H1 (cell line): ENCODE results near the gene ADAMTS6. TPM values are rescaled to one million over a fixed set of nuclear protein-coding genes. Genes with fewer than 3 reads are reported as not detected.

Source experiments
- CTCF ChIA-PET: fragments of 300-600 bp; sonication (Branson Sonifier 250); formaldehyde crosslinking; loops from one replicate; lab custom pipeline; 2021; ENCODE audit not compliant: partially characterized antibody; lab: Charles Lee
- POLR2A ChIA-PET: fragments of 300-600 bp; sonication (Branson Sonifier 250); formaldehyde crosslinking; loops from one replicate; lab custom pipeline; 2021; ENCODE audit warnings: inconsistent platforms; ENCODE audit not compliant: partially characterized antibody; lab: Charles Lee
- DNase-seq, 2 experiments: peaks; one replicate each; pipeline versions ENCODE4 v3.0.0 to v3.0.0-alpha.2; 2010 to 2022; ENCODE audit warnings: low spot score in 2 of 2, low read depth in 1 of 2, mixed read lengths in 1 of 2
- FAIRE-seq: peaks from 2 replicates; lab custom pipeline; 2011; peaks lifted over from hg19 to GRCh38; lab: Jason Lieb, UNC
- H2AFZ ChIP-seq: 2 replicates; pipeline ENCODE4 v1.8.1; 2012; ENCODE audit warnings: low read length, inconsistent platforms
- H2AK5ac ChIP-seq: 2 replicates; pipeline ENCODE4 v1.6.1; 2013; ENCODE audit warnings: low read depth, low read length
- H2BK120ac ChIP-seq: replicated peaks from 2 replicates; pipeline ENCODE3; 2013; ENCODE audit warnings: low read depth, low read length, inconsistent platforms
- H2BK12ac ChIP-seq: 2 replicates; pipeline ENCODE4 v1.6.1; 2013; ENCODE audit warnings: low read depth, low read length
- H2BK15ac ChIP-seq: 2 replicates; pipeline ENCODE4 v1.6.1; 2013; ENCODE audit warnings: low read length
- H2BK20ac ChIP-seq: 2 replicates; pipeline ENCODE4 v1.6.1; 2013; ENCODE audit warnings: low read length
- H2BK5ac ChIP-seq: 2 replicates; pipeline ENCODE4 v1.6.1; 2013; ENCODE audit warnings: low read depth, low read length
- H3K14ac ChIP-seq: 2 replicates; pipeline ENCODE4 v1.6.1; 2013; ENCODE audit warnings: inconsistent platforms; ENCODE audit not compliant: insufficient read length
- H3K18ac ChIP-seq: 2 replicates; pipeline ENCODE4 v1.6.1; 2013; ENCODE audit warnings: low read length; ENCODE audit errors: extremely low read depth
- H3K23ac ChIP-seq: 2 replicates; pipeline ENCODE4 v1.6.1; 2013; ENCODE audit warnings: inconsistent platforms; ENCODE audit not compliant: insufficient read length
- H3K23me2 ChIP-seq: 2 replicates; pipeline ENCODE4 v1.6.1; 2013; ENCODE audit warnings: low read depth, low read length
- H3K27ac ChIP-seq: 2 replicates; pipeline ENCODE4 v1.6.1; 2011; ENCODE audit warnings: low read depth, low read length, inconsistent platforms
- H3K27me3 ChIP-seq, 4 experiments: replicated peaks in 1 of 4; 1 replicate in 1 of 4; 2 replicates in 3 of 4; pipeline versions ENCODE4 v1.6.1 to v1.8.1; 2011 to 2013; ENCODE audit warnings: low read length in 3 of 4, mild to moderate bottlenecking in 3 of 4, inconsistent platforms in 2 of 4, mixed read lengths in 2 of 4, moderate library complexity in 1 of 4; ENCODE audit not compliant: control insufficient read depth in 3 of 4, insufficient read depth in 3 of 4; ENCODE audit errors: extremely low read depth in 1 of 4
- H3K36me3 ChIP-seq, 4 experiments: 2 replicates each; pipeline versions ENCODE4 v1.6.1 to v1.8.1; 2011 to 2013; ENCODE audit warnings: mild to moderate bottlenecking in 4 of 4, low read length in 3 of 4, moderate library complexity in 2 of 4, control low read depth in 1 of 4, inconsistent platforms in 1 of 4; ENCODE audit not compliant: insufficient read depth in 4 of 4, control insufficient read depth in 2 of 4
- H3K4ac ChIP-seq: replicated peaks from 2 replicates; pipeline ENCODE3; 2013; ENCODE audit warnings: low read length, low read depth, mixed read lengths, inconsistent platforms; ENCODE audit not compliant: insufficient read length
- H3K4me1 ChIP-seq, 4 experiments: replicated peaks in 1 of 4; 1 replicate in 1 of 4; 2 replicates in 3 of 4; pipeline versions ENCODE4 v1.6.1 to v1.8.1; 2011 to 2013; ENCODE audit warnings: low read length in 3 of 4, inconsistent platforms in 2 of 4, mixed read lengths in 1 of 4; ENCODE audit not compliant: insufficient read depth in 4 of 4, control insufficient read depth in 3 of 4
- H3K4me2 ChIP-seq, 2 experiments: 2 replicates each; pipeline versions ENCODE4 v1.6.1 to v1.8.1; 2011 to 2013; ENCODE audit warnings: low read depth in 2 of 2, low read length in 2 of 2, control low read depth in 1 of 2, inconsistent platforms in 1 of 2, mild to moderate bottlenecking in 1 of 2; ENCODE audit not compliant: insufficient read depth in 1 of 2
- H3K4me3 ChIP-seq, 4 experiments: fragments of 200-600, 300-600 bp in 1 of 4; sonication (generic), shearing (Covaris generic), sonication (Bioruptor Twin) in 1 of 4; 2 replicates each; pipeline versions ENCODE4 v1.5.1 to v1.8.1; 2011 to 2016; ENCODE audit warnings: low read length in 4 of 4, low read depth in 3 of 4, control low read depth in 2 of 4, inconsistent platforms in 2 of 4, mild to moderate bottlenecking in 2 of 4, mixed read lengths in 1 of 4, moderate library complexity in 1 of 4; ENCODE audit not compliant: insufficient read depth in 2 of 4; ENCODE audit errors: extremely low read depth in 1 of 4
- H3K56ac ChIP-seq: replicated peaks from 2 replicates; pipeline ENCODE3; 2013; ENCODE audit warnings: low read depth, mild to moderate bottlenecking, mixed read lengths, low read length, inconsistent platforms; ENCODE audit not compliant: insufficient read length
- H3K79me1 ChIP-seq: 2 replicates; pipeline ENCODE4 v1.6.1; 2013; ENCODE audit warnings: low read depth, low read length, control low read depth
- H3K79me2 ChIP-seq, 2 experiments: 2 replicates each; pipeline versions ENCODE4 v1.6.1 to v1.8.1; 2012 to 2013; ENCODE audit warnings: low read length in 2 of 2, mild to moderate bottlenecking in 2 of 2, inconsistent platforms in 1 of 2; ENCODE audit not compliant: insufficient read depth in 2 of 2, control insufficient read depth in 1 of 2
- H3K9ac ChIP-seq, 4 experiments: replicated peaks in 1 of 4; 1 replicate in 1 of 4; 2 replicates in 3 of 4; pipeline versions ENCODE4 v1.6.1 to v1.8.1; 2011 to 2013; ENCODE audit warnings: low read depth in 3 of 4, low read length in 3 of 4, control low read depth in 2 of 4, mild to moderate bottlenecking in 2 of 4, moderate library complexity in 2 of 4, inconsistent platforms in 1 of 4; ENCODE audit errors: extremely low read depth in 1 of 4
- H3K9me3 ChIP-seq, 2 experiments: 2 replicates each; pipeline versions ENCODE4 v1.6.1 to v1.8.1; 2012 to 2013; ENCODE audit warnings: mild to moderate bottlenecking in 2 of 2, moderate library complexity in 2 of 2, control low read depth in 1 of 2, inconsistent platforms in 1 of 2, low read depth in 1 of 2, low read length in 1 of 2, mixed read lengths in 1 of 2; ENCODE audit not compliant: insufficient read depth in 2 of 2
- H4K20me1 ChIP-seq, 2 experiments: replicated peaks in 1 of 2; 2 replicates each; pipeline versions ENCODE3 to v1.8.1; 2011 to 2013; ENCODE audit warnings: inconsistent platforms in 2 of 2, low read length in 2 of 2, mild to moderate bottlenecking in 1 of 2; ENCODE audit not compliant: insufficient read depth in 2 of 2, control insufficient read depth in 1 of 2
- H4K5ac ChIP-seq: 2 replicates; pipeline ENCODE4 v1.6.1; 2013; ENCODE audit warnings: low read length, low read depth, mixed read lengths, inconsistent platforms; ENCODE audit not compliant: insufficient read length
- H4K8ac ChIP-seq: 2 replicates; pipeline ENCODE4 v1.8.0; 2013; ENCODE audit warnings: mild to moderate bottlenecking, moderate library complexity, low read length, inconsistent platforms; ENCODE audit not compliant: insufficient read depth; ENCODE audit errors: extremely low read depth
- H4K91ac ChIP-seq: replicated peaks from 2 replicates; pipeline ENCODE3; 2013; ENCODE audit warnings: low read length, mixed read lengths, inconsistent platforms; ENCODE audit not compliant: insufficient read length
- BACH1 ChIP-seq: IDR thresholded peaks from 2 replicates; pipeline ENCODE4 v1.6.1; 2012; ENCODE audit warnings: low read length, improper control_type of control experiment
- BRCA1 ChIP-seq: IDR thresholded peaks from 2 replicates; pipeline ENCODE4 v1.6.1; 2012; ENCODE audit warnings: low read depth, low read length, improper control_type of control experiment
- CBX5 ChIP-seq: fragments of 300-800, 300-1000 bp; sonication (generic); IDR thresholded peaks from 2 replicates; pipeline ENCODE4 v1.7.1; 2016; ENCODE audit warnings: antibody characterized with exemption, low read length, low read depth
- CBX8 ChIP-seq: fragments of 300-800, 300-1000 bp; sonication (generic); IDR thresholded peaks from 2 replicates; pipeline ENCODE4 v1.7.1; 2016; ENCODE audit warnings: low read depth, low read length, borderline replicate concordance
- CHD1 ChIP-seq: IDR thresholded peaks from 2 replicates; pipeline ENCODE4 v1.6.1; 2012; ENCODE audit warnings: low read depth, low read length, improper control_type of control experiment
- CHD2 ChIP-seq: IDR thresholded peaks from 2 replicates; pipeline ENCODE4 v1.6.1; 2012; ENCODE audit warnings: low read length, improper control_type of control experiment
- EGR1 ChIP-seq: IDR thresholded peaks from 2 replicates; pipeline ENCODE4 v1.6.1; 2011; ENCODE audit warnings: low read depth, low read length, borderline replicate concordance
- KDM5A ChIP-seq: fragments of 200-600 bp; IDR thresholded peaks from 2 replicates; pipeline ENCODE4 v1.7.1; 2012; ENCODE audit warnings: mild to moderate bottlenecking, low read length, inconsistent platforms, mixed read lengths
- SIN3A ChIP-seq, 2 experiments: IDR thresholded peaks in 1 of 2; conservative IDR thresholded peaks in 1 of 2; 2 replicates each; pipeline ENCODE4 v1.6.1; 2011 to 2012; ENCODE audit warnings: low read length in 2 of 2, improper control_type of control experiment in 1 of 2, low read depth in 1 of 2, mild to moderate bottlenecking in 1 of 2
- SIRT6 ChIP-seq: IDR thresholded peaks from one replicate; pipeline ENCODE4 v1.7.1; 2012; ENCODE audit warnings: low read length, inconsistent platforms
- SP1 ChIP-seq: IDR thresholded peaks from 2 replicates; pipeline ENCODE4 v1.6.1; 2011; ENCODE audit warnings: low read depth, low read length
- SUZ12 ChIP-seq: fragments of 200-600 bp; sonication (generic); IDR thresholded peaks from 2 replicates; pipeline ENCODE4 v1.6.1; 2012; ENCODE audit warnings: mild to moderate bottlenecking, inconsistent platforms, low read length, moderate library complexity, mixed read lengths
- YY1 ChIP-seq: IDR thresholded peaks from 2 replicates; pipeline ENCODE4 v1.6.1; 2011; ENCODE audit warnings: low read depth, mild to moderate bottlenecking, low read length
- WGBS, 2 experiments: shearing (Covaris generic) in 1 of 2; methylation state at CpG; one replicate each; pipeline versions ENCODE4 v1.1.6 to v1.1.7; 2013 to 2015; ENCODE audit warnings: low lambda C conversion rate in 2 of 2, mixed read lengths in 2 of 2, inconsistent platforms in 1 of 2, low coverage in 1 of 2, missing lambda C conversion rate in 1 of 2; ENCODE audit not compliant: insufficient replicate concordance in 2 of 2, insufficient coverage in 1 of 2, insufficient read length in 1 of 2; ENCODE audit errors: extremely low coverage in 1 of 2, missing lambda C conversion rate in 1 of 2; 5-methylcytosine and 5-hydroxymethylcytosine counted together
- polyA plus RNA-seq, 7 experiments: library from polyadenylated mRNA; depleted of rRNA in 3 of 7; stranded (reverse) in 5 of 7; unstranded in 2 of 7; fragments of >200 nt in 5 of 7; fragments of 200-250 nt in 2 of 7; gene quantifications; 1 replicate in 5 of 7; 2 replicates in 1 of 7; 4 replicates in 1 of 7; pipeline versions ENCODE4 v1.2.1 to v1.2.3, GENCODE V29; 2011 to 2013; ENCODE audit warnings: missing spikeins in 2 of 7, mixed read lengths in 2 of 7
- total RNA-seq: library from RNA; stranded (reverse); fragmentation: NEBNext Ultra II Directional; extraction: Animal tissue kit (Norgen Biotek cat#: 25700); gene quantifications from 2 replicates; pipeline ENCODE4 v1.2.1, GENCODE V29; 2021

Gene ADAMTS6
- total and polyA plus RNA-seq, 2 of the 8 experiments (the other 6 are each of a cell fraction or from before 2014, with no cell fraction given): 0.74 to 2.4 TPM

GRCh38 chr5:65479527-65479926 lies 2.2 kb downstream of the ADAMTS6 start:
- peak overlapping the region in 1 of 2 experiments; percentile 81; a peak in 3 of 4 replicates for H3K4me2 ChIP-seq
- TF ChIP-seq SIRT6: no peak
- no peak for TF ChIP-seq CHD1
- TF ChIP-seq BACH1: no peak
- TF ChIP-seq KDM5A: no peak
- TF ChIP-seq YY1: no peak
- no peak for TF ChIP-seq BRCA1
- no peak for TF ChIP-seq EGR1
- TF ChIP-seq SUZ12: no peak
- no peak for TF ChIP-seq CBX5
- TF ChIP-seq SIN3A (conservative IDR thresholded peaks at IDR 0.05 in 1 of 2, IDR thresholded peaks at IDR 0.05 in 1 of 2; ENCODE audit: low read depth in 1 of 2, low read length in 2 of 2): no peak
- no peak for TF ChIP-seq CHD2
- no peak for TF ChIP-seq SP1
- no peak for TF ChIP-seq CBX8
- TF ChIP-seq, all 59 proteins: peak for 0
- H2BK12ac ChIP-seq: no peak overlapping the region
- no peak overlapping the region for H3K56ac ChIP-seq
- H3K4ac ChIP-seq: no peak overlapping the region
- ChIA-PET POLR2A (no interaction called here), CTCF (interaction anchor here (0.6 kb wide), 1 partner anchor 424 kb away, joined by 3 read pairs; no protein-coding TSS in a partner anchor)
- no peaks in the 10 kb centered on the region for H3K9me3 ChIP-seq
- no peak overlapping the region for H2BK15ac ChIP-seq
- H2BK120ac ChIP-seq: no peak overlapping the region
- peaks cover 0 to 11% (median 6%) of the 10 kb centered on the region in 4 experiments; a peak in 4 of 7 replicates for H3K4me1 ChIP-seq
- no peak overlapping the region for H2BK20ac ChIP-seq
- no peak overlapping the region for H2AFZ ChIP-seq
- H3K79me1 ChIP-seq: no peaks in the 10 kb centered on the region
- H2BK5ac ChIP-seq: no peak overlapping the region
- FAIRE-seq: no peak
- H3K23ac ChIP-seq: no peak overlapping the region
- WGBS, 2 experiments: 70% methylated on average over 1 of the region's 1 CpG; no CpG with 5 or more reads in 1 of the 2 experiments
- no peak overlapping the region for H3K18ac ChIP-seq
- no peak overlapping the region for H3K27ac ChIP-seq
- peak overlapping the region in 1 of 4 experiments; percentile 79; a peak in 2 of 8 replicates for H3K4me3 ChIP-seq
- H4K91ac ChIP-seq: no peak overlapping the region
- H3K9ac ChIP-seq: no peak overlapping the region
- no peak for DNase-seq
- no peak overlapping the region for H3K14ac ChIP-seq
- no peak overlapping the region for H4K8ac ChIP-seq
- no peaks in the 10 kb centered on the region for H4K20me1 ChIP-seq
- no peaks in the 10 kb centered on the region for H3K79me2 ChIP-seq
- no peaks in the 10 kb centered on the region for H3K27me3 ChIP-seq
- no peaks in the 10 kb centered on the region for H3K36me3 ChIP-seq
- H4K5ac ChIP-seq: no peak overlapping the region
- peaks cover 15% of the 10 kb centered on the region for H3K23me2 ChIP-seq
- H2AK5ac ChIP-seq: no peak overlapping the region
